Panc1 (cell line): ENCODE measurements around the gene EDNRB. TPM values are rescaled to one million over a fixed set of nuclear protein-coding genes. Genes with fewer than 3 reads are reported as not detected.

Source experiments
- ATAC-seq: fragments of 200-7000 bp; cut with Tn5 transposase; 2 replicates; pipeline ENCODE4 v1.9.1; 2020; ENCODE audit warnings: mild to moderate bottlenecking, moderate library complexity
- BruUV-seq: library from RNA; stranded (reverse); fragments of 400-500 nt; replicated peaks from 2 replicates; lab custom pipeline; 2021; lab: Mats Ljungman, UMichigan
- CTCF ChIA-PET: fragments of 300-600 bp; sonication (Branson Sonifier 250); formaldehyde crosslinking; loops from one replicate; lab custom pipeline; 2022; ENCODE audit warnings: antibody characterized with exemption; lab: Charles Lee
- POLR2A ChIA-PET: fragments of 300-600 bp; sonication (Branson Sonifier 250); formaldehyde crosslinking; loops from one replicate; lab custom pipeline; 2022; ENCODE audit warnings: antibody characterized with exemption; lab: Charles Lee
- DNase-seq: peaks from one replicate; pipeline ENCODE4 v3.0.0-alpha.2; 2010; ENCODE audit warnings: low read depth, low spot score
- H3K27ac ChIP-seq: 2 replicates; pipeline ENCODE4 v1.5.1; 2011; ENCODE audit warnings: mild to moderate bottlenecking, low read length, inconsistent platforms
- H3K27me3 ChIP-seq: fragments of 200-500 bp; sonication (Bioruptor generic); 2 replicates; pipeline ENCODE4 v1.6.0; 2014; ENCODE audit warnings: low read length, inconsistent platforms; ENCODE audit not compliant: control insufficient read depth, insufficient read depth
- H3K36me3 ChIP-seq: fragments of 200-500 bp; sonication (Bioruptor generic); 2 replicates; pipeline ENCODE4 v1.5.1; 2014; ENCODE audit warnings: inconsistent platforms, mild to moderate bottlenecking, low read length, moderate library complexity; ENCODE audit not compliant: control insufficient read depth, insufficient read depth
- H3K4me1 ChIP-seq: 2 replicates; pipeline ENCODE4 v1.5.1; 2011; ENCODE audit warnings: inconsistent platforms, mild to moderate bottlenecking, low read length, moderate library complexity; ENCODE audit not compliant: control insufficient read depth, insufficient read depth
- H3K4me3 ChIP-seq, 2 experiments: 2 replicates each; pipeline ENCODE4 v1.5.1; 2011 to 2012; ENCODE audit warnings: low read depth in 2 of 2, low read length in 2 of 2, mild to moderate bottlenecking in 2 of 2, inconsistent platforms in 1 of 2, moderate library complexity in 1 of 2
- H3K9me3 ChIP-seq: fragments of 200-500 bp; sonication (Bioruptor generic); 2 replicates; pipeline ENCODE4 v1.5.1; 2014; ENCODE audit warnings: low read depth, mild to moderate bottlenecking, inconsistent platforms, low read length, moderate library complexity; ENCODE audit not compliant: control insufficient read depth, insufficient read depth
- POLR2AphosphoS5 ChIP-seq: IDR thresholded peaks from 2 replicates; pipeline ENCODE4 v1.6.1; 2012; ENCODE audit warnings: mild to moderate bottlenecking, low read depth, low read length, moderate library complexity
- TCF7L2 ChIP-seq: IDR thresholded peaks from 2 replicates; pipeline ENCODE4 v1.6.1; 2011; ENCODE audit warnings: mild to moderate bottlenecking, low read depth, low read length, inconsistent platforms
- in situ Hi-C: cut with HindIII; loops from 2 replicates; pipeline ENCODE4 v1.10.0; 2016; ENCODE audit warnings: low sequenced_read_pairs, low pct_unique_long_range_greater_than_20kb
- intact Hi-C: fragments of 100-400 bp; cut with micrococcal nuclease; formaldehyde crosslinking; loops from one replicate; pipeline ENCODE4 v1.10.0; 2022; ENCODE audit not compliant: unreplicated experiment
- total RNA-seq: library from RNA; stranded (reverse); gene quantifications from one replicate; pipeline ENCODE4 v1.2.1, GENCODE V29; 2021; ENCODE audit not compliant: unreplicated experiment
- TF ChIP-seq, protein P1 (sequence below), 2 experiments: IDR thresholded peaks; 2 replicates each; pipeline ENCODE4 v1.6.1; 2011 to 2012; ENCODE audit warnings: low read depth in 2 of 2, control low read depth in 1 of 2, low read length in 1 of 2, mild to moderate bottlenecking in 1 of 2, moderate library complexity in 1 of 2; ENCODE audit not compliant: insufficient read depth in 1 of 2
- TF ChIP-seq, protein P2 (sequence below): fragments of 450-650 bp; IDR thresholded peaks from 2 replicates; pipeline ENCODE4 v1.5.1; 2017; ENCODE audit warnings: mild to moderate bottlenecking

Gene EDNRB
- total RNA-seq, 1 experiment from 2014 or later: 0.18 TPM

DNA sequence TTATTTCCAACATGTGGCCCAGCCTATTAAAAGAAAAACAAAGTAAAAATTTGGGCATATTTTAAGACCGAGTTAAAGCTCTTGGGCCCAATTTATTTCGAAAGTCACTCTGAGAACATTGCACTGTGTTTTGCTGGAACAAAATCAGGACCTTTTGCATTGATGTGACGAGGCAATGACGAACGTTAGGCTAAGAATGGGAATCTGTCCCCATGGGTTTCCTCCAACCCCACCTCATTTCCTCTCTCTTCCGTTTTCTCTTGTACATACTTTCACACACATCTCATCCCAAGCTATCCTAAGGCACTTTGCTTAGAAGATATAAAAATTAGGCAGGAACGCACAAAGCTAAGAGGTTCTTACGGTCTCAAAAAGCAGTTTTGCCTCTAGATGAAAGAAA lies 22.1 kb downstream of the EDNRB start:
- H3K27me3 ChIP-seq: no peaks in the 10 kb centered on the region
- no peak for DNase-seq
- no TSS peak for BruUV-seq

DNA sequence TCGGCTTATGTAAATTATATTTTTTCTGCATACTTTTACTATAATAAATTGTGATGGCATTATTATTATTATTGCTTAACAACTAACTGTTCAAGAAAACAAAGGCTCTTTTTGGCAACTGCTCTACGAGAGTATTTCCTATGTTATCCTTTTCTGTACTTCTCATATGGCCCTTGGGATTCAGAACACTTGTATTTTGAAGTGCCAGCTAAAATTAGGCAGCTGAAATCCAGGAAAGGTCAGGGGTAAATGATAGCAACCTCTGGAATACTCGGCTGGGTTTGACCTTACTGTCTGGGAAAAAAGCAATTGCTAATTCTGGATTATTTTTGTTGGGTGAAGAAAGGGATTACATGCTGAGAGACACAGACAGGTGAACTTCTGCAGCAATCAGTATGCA lies 23.9 kb downstream of the EDNRB start:
- H3K9me3 ChIP-seq: no peaks in the 10 kb centered on the region
- H3K36me3 ChIP-seq: no peaks in the 10 kb centered on the region
- no TSS peak for BruUV-seq
- H3K4me3 ChIP-seq: no peak overlapping the region
- TF ChIP-seq TCF7L2: no peak
- no peak for TF ChIP-seq POLR2AphosphoS5
- TF ChIP-seq, protein P1, sequence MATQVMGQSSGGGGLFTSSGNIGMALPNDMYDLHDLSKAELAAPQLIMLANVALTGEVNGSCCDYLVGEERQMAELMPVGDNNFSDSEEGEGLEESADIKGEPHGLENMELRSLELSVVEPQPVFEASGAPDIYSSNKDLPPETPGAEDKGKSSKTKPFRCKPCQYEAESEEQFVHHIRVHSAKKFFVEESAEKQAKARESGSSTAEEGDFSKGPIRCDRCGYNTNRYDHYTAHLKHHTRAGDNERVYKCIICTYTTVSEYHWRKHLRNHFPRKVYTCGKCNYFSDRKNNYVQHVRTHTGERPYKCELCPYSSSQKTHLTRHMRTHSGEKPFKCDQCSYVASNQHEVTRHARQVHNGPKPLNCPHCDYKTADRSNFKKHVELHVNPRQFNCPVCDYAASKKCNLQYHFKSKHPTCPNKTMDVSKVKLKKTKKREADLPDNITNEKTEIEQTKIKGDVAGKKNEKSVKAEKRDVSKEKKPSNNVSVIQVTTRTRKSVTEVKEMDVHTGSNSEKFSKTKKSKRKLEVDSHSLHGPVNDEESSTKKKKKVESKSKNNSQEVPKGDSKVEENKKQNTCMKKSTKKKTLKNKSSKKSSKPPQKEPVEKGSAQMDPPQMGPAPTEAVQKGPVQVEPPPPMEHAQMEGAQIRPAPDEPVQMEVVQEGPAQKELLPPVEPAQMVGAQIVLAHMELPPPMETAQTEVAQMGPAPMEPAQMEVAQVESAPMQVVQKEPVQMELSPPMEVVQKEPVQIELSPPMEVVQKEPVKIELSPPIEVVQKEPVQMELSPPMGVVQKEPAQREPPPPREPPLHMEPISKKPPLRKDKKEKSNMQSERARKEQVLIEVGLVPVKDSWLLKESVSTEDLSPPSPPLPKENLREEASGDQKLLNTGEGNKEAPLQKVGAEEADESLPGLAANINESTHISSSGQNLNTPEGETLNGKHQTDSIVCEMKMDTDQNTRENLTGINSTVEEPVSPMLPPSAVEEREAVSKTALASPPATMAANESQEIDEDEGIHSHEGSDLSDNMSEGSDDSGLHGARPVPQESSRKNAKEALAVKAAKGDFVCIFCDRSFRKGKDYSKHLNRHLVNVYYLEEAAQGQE (IDR thresholded peaks at IDR 0.05; ENCODE audit: insufficient read depth in 1 of 2, low read depth in 2 of 2, low read length in 1 of 2): no peak
- TF ChIP-seq, protein P2, sequence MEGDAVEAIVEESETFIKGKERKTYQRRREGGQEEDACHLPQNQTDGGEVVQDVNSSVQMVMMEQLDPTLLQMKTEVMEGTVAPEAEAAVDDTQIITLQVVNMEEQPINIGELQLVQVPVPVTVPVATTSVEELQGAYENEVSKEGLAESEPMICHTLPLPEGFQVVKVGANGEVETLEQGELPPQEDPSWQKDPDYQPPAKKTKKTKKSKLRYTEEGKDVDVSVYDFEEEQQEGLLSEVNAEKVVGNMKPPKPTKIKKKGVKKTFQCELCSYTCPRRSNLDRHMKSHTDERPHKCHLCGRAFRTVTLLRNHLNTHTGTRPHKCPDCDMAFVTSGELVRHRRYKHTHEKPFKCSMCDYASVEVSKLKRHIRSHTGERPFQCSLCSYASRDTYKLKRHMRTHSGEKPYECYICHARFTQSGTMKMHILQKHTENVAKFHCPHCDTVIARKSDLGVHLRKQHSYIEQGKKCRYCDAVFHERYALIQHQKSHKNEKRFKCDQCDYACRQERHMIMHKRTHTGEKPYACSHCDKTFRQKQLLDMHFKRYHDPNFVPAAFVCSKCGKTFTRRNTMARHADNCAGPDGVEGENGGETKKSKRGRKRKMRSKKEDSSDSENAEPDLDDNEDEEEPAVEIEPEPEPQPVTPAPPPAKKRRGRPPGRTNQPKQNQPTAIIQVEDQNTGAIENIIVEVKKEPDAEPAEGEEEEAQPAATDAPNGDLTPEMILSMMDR: no peak
- in situ Hi-C loops (no loop called here), intact Hi-C loops (no loop called here)
- ATAC-seq: no peak
- ChIA-PET POLR2A (no interaction called here), CTCF (no interaction called here)
- no peak overlapping the region for H3K27ac ChIP-seq
- no peak for DNase-seq
- H3K4me1 ChIP-seq: no peaks in the 10 kb centered on the region
- no peaks in the 10 kb centered on the region for H3K27me3 ChIP-seq

More for the DNA sequence above, 22.1 kb downstream of the EDNRB start:
- in situ Hi-C loops (no loop called here), intact Hi-C loops (no loop called here)
- Histone ChIP-seq H3K4me3 (no peak overlapping the region), H3K9me3 (no peaks in the 10 kb centered on the region), H3K4me1 (no peaks in the 10 kb centered on the region), H3K36me3 (no peaks in the 10 kb centered on the region), H3K27ac (no peak overlapping the region)
- POLR2A ChIA-PET: no interaction called here
- CTCF ChIA-PET: no interaction called here
- TF ChIP-seq, protein P2: no peak
- TF ChIP-seq, protein P1 (IDR thresholded peaks at IDR 0.05; ENCODE audit: insufficient read depth in 1 of 2, low read depth in 2 of 2, low read length in 1 of 2): no peak
- TF ChIP-seq POLR2AphosphoS5 (no peak), TCF7L2 (no peak)
- ATAC-seq: no peak
